A673 (cell line): ENCODE results near the gene MPO.

Experiments
- EZH2 ChIP-seq: fragments of 200-600 bp; sonication (generic); IDR thresholded peaks from 2 replicates; pipeline ENCODE4 v1.6.1; 2017; ENCODE audit warnings: borderline replicate concordance, low read depth, mild to moderate bottlenecking, mixed read lengths, antibody characterized with exemption, low read length; ENCODE audit not compliant: poor library complexity, severe bottlenecking
- TF ChIP-seq, protein P1 (sequence below): fragments of 300-800, 200-600 bp; sonication (generic); conservative IDR thresholded peaks from 2 replicates; pipeline ENCODE4 v1.5.1; 2017; ENCODE audit warnings: low read depth, mild to moderate bottlenecking, antibody characterized with exemption, low read length, moderate library complexity, mixed read lengths

DNA sequence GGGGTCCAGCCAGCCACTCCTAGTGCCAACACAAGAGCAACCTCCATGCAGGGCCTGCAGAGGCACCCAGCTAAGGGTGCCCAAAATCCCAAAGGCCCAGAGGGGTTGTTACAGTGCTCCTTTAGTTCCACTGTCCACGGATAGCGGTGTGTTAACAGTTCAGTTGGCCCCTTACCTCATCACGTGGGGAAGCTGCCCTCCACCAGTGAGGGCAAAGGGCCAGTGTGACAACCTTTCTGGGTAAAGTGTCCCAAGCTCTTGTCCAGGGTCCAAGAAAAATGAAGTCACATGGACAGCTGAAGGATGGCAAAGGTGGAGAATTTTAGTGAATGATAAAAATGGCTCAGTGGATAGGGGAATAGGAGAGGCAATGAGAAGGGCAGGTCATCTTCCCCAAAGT lies 53.0 kb downstream of the MPO start:
- TF ChIP-seq, protein P1, sequence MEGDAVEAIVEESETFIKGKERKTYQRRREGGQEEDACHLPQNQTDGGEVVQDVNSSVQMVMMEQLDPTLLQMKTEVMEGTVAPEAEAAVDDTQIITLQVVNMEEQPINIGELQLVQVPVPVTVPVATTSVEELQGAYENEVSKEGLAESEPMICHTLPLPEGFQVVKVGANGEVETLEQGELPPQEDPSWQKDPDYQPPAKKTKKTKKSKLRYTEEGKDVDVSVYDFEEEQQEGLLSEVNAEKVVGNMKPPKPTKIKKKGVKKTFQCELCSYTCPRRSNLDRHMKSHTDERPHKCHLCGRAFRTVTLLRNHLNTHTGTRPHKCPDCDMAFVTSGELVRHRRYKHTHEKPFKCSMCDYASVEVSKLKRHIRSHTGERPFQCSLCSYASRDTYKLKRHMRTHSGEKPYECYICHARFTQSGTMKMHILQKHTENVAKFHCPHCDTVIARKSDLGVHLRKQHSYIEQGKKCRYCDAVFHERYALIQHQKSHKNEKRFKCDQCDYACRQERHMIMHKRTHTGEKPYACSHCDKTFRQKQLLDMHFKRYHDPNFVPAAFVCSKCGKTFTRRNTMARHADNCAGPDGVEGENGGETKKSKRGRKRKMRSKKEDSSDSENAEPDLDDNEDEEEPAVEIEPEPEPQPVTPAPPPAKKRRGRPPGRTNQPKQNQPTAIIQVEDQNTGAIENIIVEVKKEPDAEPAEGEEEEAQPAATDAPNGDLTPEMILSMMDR = no peak
- TF ChIP-seq EZH2 = no peak
